HK-2 (cell line): ENCODE measurements around the gene WDR6.
A peak's percentile ranks its signal among the peaks of the same experiment; 100 is the strongest.
"Not testable (repeated sequence)": the region's sequence is repeated elsewhere in the genome, so short reads cannot be mapped to it uniquely, and the experiment has no call there.

Experiments used
- DNase-seq: peaks from one replicate; pipeline ENCODE4 v3.0.0-alpha.2; 2018; ENCODE audit not compliant: unreplicated experiment

WDR6 gene

GRCh38 chr3:48990636-48991469 is 16.3 kb upstream of the WDR6 start:
- DNase-seq: peak; percentile 21

- DNase-seq: no peak
These were observed 15.2 kb upstream of the WDR6 start for GRCh38 chr3:48991851-48992545.

GRCh38 chr3:48993834-48994233 is 13.4 kb upstream of the WDR6 start:
- DNase-seq: no peak

GRCh38 chr3:48996640-48997039 is 10.6 kb upstream of the WDR6 start:
- DNase-seq: no peak

GRCh38 chr3:48997102-48997635 is 10.0 kb upstream of the WDR6 start:
- DNase-seq: no peak

GRCh38 chr3:48997714-48998637 is 9.2 kb upstream of the WDR6 start:
- no peak for DNase-seq

- no peak for DNase-seq
These were observed 7.9 kb upstream of the WDR6 start for GRCh38 chr3:48999085-48999858.

- DNase-seq: no peak
These were observed 6.0 kb upstream of the WDR6 start for GRCh38 chr3:49001155-49001554.

- DNase-seq: no peak
These were observed 2.6 kb upstream of the WDR6 start for GRCh38 chr3:49004352-49005302.

GRCh38 chr3:49005303-49005680 is 1.9 kb upstream of the WDR6 start:
- no peak for DNase-seq

GRCh38 chr3:49005998-49006397 is 1.2 kb upstream of the WDR6 start:
- no peak for DNase-seq

GRCh38 chr3:49006408-49007067 is 653 bp upstream of the WDR6 start:
- no peak for DNase-seq

GRCh38 chr3:49007771-49008528 is 759 bp downstream of the WDR6 start:
- peak; percentile 88 for DNase-seq

GRCh38 chr3:49008627-49009026 is 1.4 kb downstream of the WDR6 start:
- DNase-seq: not testable (repeated sequence)

- DNase-seq: no peak
These were observed 2.2 kb downstream of the WDR6 start for GRCh38 chr3:49009396-49009795.

- no peak for DNase-seq
These were observed 5.3 kb downstream of the WDR6 start for GRCh38 chr3:49012441-49013017.

GRCh38 chr3:49013113-49013737 is 6.0 kb downstream of the WDR6 start:
- DNase-seq: no peak
